Measurements from ENCODE around the gene EXOC3. TPM values are rescaled to one million over a fixed set of nuclear protein-coding genes. Genes with fewer than 3 reads are reported as not detected.
"Not testable (repeated sequence)": the region's sequence is repeated elsewhere in the genome, so short reads cannot be mapped to it uniquely, and the experiment has no call there.

Gene EXOC3
- total RNA-seq, 1 donor from 2014 or later: 55.4 TPM

GRCh38 chr5:501831-502184 is 58.8 kb downstream of the EXOC3 start:
- no peak overlapping the region for H3K27ac Mint-ChIP-seq (ENCODE audit: unreplicated experiment)
- peaks cover 6% of the 10 kb centered on the region for H3K9me3 Mint-ChIP-seq (ENCODE audit: unreplicated experiment)
- DNase-seq: no peak
- no peak for TF ChIP-seq CTCF (IDR thresholded peaks at IDR 0.05; ENCODE audit: partially characterized antibody, unreplicated experiment)
- H3K27me3 Mint-ChIP-seq (ENCODE audit: unreplicated experiment): peaks cover 7% of the 10 kb centered on the region
- H3K4me1 Mint-ChIP-seq (ENCODE audit: low read depth, unreplicated experiment): no peaks in the 10 kb centered on the region
- H3K36me3 Mint-ChIP-seq (ENCODE audit: unreplicated experiment): no peaks in the 10 kb centered on the region
- no peak overlapping the region for H3K4me3 Mint-ChIP-seq (ENCODE audit: unreplicated experiment)

- Mint-ChIP-seq H3K4me1 (ENCODE audit: low read depth, unreplicated experiment) (no peaks in the 10 kb centered on the region), H3K27me3 (ENCODE audit: unreplicated experiment) (peaks cover 7% of the 10 kb centered on the region), H3K27ac (ENCODE audit: unreplicated experiment) (no peak overlapping the region), H3K36me3 (ENCODE audit: unreplicated experiment) (no peaks in the 10 kb centered on the region), H3K9me3 (ENCODE audit: unreplicated experiment) (peaks cover 6% of the 10 kb centered on the region), H3K4me3 (ENCODE audit: unreplicated experiment) (no peak overlapping the region)
- no peak for DNase-seq
- no peak for TF ChIP-seq CTCF (IDR thresholded peaks at IDR 0.05; ENCODE audit: partially characterized antibody, unreplicated experiment)
Observed at GRCh38 chr5:502325-503079, 59.5 kb downstream of the EXOC3 start.

- H3K27me3 Mint-ChIP-seq (ENCODE audit: unreplicated experiment): peaks cover under 1% of the 10 kb centered on the region
- DNase-seq: no peak
- no peaks in the 10 kb centered on the region for H3K4me1 Mint-ChIP-seq (ENCODE audit: low read depth, unreplicated experiment)
- H3K36me3 Mint-ChIP-seq (ENCODE audit: unreplicated experiment): no peaks in the 10 kb centered on the region
- no peak for TF ChIP-seq CTCF (IDR thresholded peaks at IDR 0.05; ENCODE audit: partially characterized antibody, unreplicated experiment)
- H3K9me3 Mint-ChIP-seq (ENCODE audit: unreplicated experiment): peaks cover 6% of the 10 kb centered on the region
- H3K27ac Mint-ChIP-seq (ENCODE audit: unreplicated experiment): no peak overlapping the region
- no peak overlapping the region for H3K4me3 Mint-ChIP-seq (ENCODE audit: unreplicated experiment)
Observed at GRCh38 chr5:504326-505154, 61.6 kb downstream of the EXOC3 start.

- Mint-ChIP-seq H3K4me3 (ENCODE audit: unreplicated experiment) (no peak overlapping the region), H3K27ac (ENCODE audit: unreplicated experiment) (no peak overlapping the region), H3K36me3 (ENCODE audit: unreplicated experiment) (no peaks in the 10 kb centered on the region), H3K27me3 (ENCODE audit: unreplicated experiment) (no peaks in the 10 kb centered on the region), H3K9me3 (ENCODE audit: unreplicated experiment) (peaks cover 8% of the 10 kb centered on the region), H3K4me1 (ENCODE audit: low read depth, unreplicated experiment) (no peaks in the 10 kb centered on the region)
- no peak for TF ChIP-seq CTCF (IDR thresholded peaks at IDR 0.05; ENCODE audit: partially characterized antibody, unreplicated experiment)
- DNase-seq: no peak
Observed at GRCh38 chr5:505951-506525, 63.1 kb downstream of the EXOC3 start.

- not testable (repeated sequence) for H3K36me3 Mint-ChIP-seq (ENCODE audit: unreplicated experiment); H3K27ac Mint-ChIP-seq (ENCODE audit: unreplicated experiment); H3K4me1 Mint-ChIP-seq (ENCODE audit: low read depth, unreplicated experiment); H3K4me3 Mint-ChIP-seq (ENCODE audit: unreplicated experiment); H3K27me3 Mint-ChIP-seq (ENCODE audit: unreplicated experiment); H3K9me3 Mint-ChIP-seq (ENCODE audit: unreplicated experiment); DNase-seq
Observed at GRCh38 chr5:507986-508575, 65.1 kb downstream of the EXOC3 start.
